Hepatocyte (in vitro differentiated cells): ENCODE results near the gene PHACTR2.

Source experiments
- EZH2phosphoT487 ChIP-seq: fragments of 200-600 bp; sonication (generic); IDR thresholded peaks from one replicate; pipeline ENCODE4 v1.6.1; 2018; ENCODE audit warnings: antibody characterized with exemption, mild to moderate bottlenecking, low read depth, moderate library complexity; ENCODE audit not compliant: unreplicated experiment, severe bottlenecking
- TF ChIP-seq, protein P1 (sequence below): fragments of 200-600 bp; sonication (generic); IDR thresholded peaks from 2 replicates; pipeline ENCODE4 v1.5.1; 2016; ENCODE audit warnings: antibody characterized with exemption, mild to moderate bottlenecking; ENCODE audit not compliant: poor library complexity

DNA sequence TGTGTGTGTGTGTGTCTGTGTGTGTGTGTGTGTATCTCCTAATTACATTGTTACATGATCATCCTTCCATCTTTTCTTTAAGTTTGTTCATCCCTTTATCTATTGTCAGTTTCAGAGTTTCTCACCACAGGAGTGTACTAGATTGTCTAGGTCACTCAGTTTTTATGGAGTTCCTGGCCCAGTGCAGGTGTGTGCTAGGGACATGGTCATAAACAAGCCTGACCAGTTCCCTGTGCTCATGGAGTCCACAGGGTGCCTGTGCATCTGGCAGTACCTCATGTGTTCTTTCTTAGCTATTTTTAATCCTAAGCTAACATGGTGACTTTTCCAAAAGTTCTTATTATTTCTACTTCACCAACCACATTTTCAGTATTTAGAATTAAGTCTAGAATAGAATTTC lies 43.9 kb downstream of the PHACTR2 start:
- TF ChIP-seq, protein P1, sequence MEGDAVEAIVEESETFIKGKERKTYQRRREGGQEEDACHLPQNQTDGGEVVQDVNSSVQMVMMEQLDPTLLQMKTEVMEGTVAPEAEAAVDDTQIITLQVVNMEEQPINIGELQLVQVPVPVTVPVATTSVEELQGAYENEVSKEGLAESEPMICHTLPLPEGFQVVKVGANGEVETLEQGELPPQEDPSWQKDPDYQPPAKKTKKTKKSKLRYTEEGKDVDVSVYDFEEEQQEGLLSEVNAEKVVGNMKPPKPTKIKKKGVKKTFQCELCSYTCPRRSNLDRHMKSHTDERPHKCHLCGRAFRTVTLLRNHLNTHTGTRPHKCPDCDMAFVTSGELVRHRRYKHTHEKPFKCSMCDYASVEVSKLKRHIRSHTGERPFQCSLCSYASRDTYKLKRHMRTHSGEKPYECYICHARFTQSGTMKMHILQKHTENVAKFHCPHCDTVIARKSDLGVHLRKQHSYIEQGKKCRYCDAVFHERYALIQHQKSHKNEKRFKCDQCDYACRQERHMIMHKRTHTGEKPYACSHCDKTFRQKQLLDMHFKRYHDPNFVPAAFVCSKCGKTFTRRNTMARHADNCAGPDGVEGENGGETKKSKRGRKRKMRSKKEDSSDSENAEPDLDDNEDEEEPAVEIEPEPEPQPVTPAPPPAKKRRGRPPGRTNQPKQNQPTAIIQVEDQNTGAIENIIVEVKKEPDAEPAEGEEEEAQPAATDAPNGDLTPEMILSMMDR, result no peak
- TF ChIP-seq EZH2phosphoT487, result no peak
